Nephron (organoid): ENCODE data around the gene TSKU.
A peak's percentile ranks its signal among the peaks of the same experiment; 100 is the strongest.

Experiments used
- H3K27ac Mint-ChIP-seq, 3 experiments: 2 replicates each; pipeline ENCODE4 v1.8.0; 2020; ENCODE audit warnings: mixed read lengths in 3 of 3, mild to moderate bottlenecking in 2 of 3, moderate library complexity in 1 of 3
- H3K27me3 Mint-ChIP-seq: 2 replicates; pipeline ENCODE4 v1.8.0; 2021; ENCODE audit warnings: low read depth, mild to moderate bottlenecking, moderate library complexity, mixed read lengths
- H3K36me3 Mint-ChIP-seq: 2 replicates; pipeline ENCODE4 v1.8.0; 2020; ENCODE audit warnings: low read depth, mixed read lengths
- H3K4me1 Mint-ChIP-seq: 2 replicates; pipeline ENCODE4 v1.8.0; 2020; ENCODE audit warnings: mixed read lengths
- H3K4me3 Mint-ChIP-seq, 3 experiments: 2 replicates each; pipeline ENCODE4 v1.8.0; 2020; ENCODE audit warnings: mild to moderate bottlenecking in 3 of 3, mixed read lengths in 3 of 3, moderate library complexity in 2 of 3
- H3K9me3 Mint-ChIP-seq: 2 replicates; pipeline ENCODE4 v1.8.0; 2020; ENCODE audit warnings: mixed read lengths
- TF ChIP-seq, protein P1 (sequence below), 3 experiments: fragments of 200-600 bp; sonication (generic); IDR thresholded peaks; one replicate each; pipeline ENCODE4 v1.5.0; 2021; ENCODE audit warnings: antibody characterized with exemption in 3 of 3; ENCODE audit not compliant: unreplicated experiment in 3 of 3

TSKU gene

GRCh38 chr11:76776472-76776871 is 6.7 kb upstream of the TSKU start:
- Mint-ChIP-seq H3K27me3 (no peaks in the 10 kb centered on the region), H3K9me3 (peaks cover 16% of the 10 kb centered on the region), H3K36me3 (peaks cover 21% of the 10 kb centered on the region), H3K27ac (no peak overlapping the region), H3K4me3 (no peak overlapping the region), H3K4me1 (peaks cover 46% of the 10 kb centered on the region)
- TF ChIP-seq, protein P1, sequence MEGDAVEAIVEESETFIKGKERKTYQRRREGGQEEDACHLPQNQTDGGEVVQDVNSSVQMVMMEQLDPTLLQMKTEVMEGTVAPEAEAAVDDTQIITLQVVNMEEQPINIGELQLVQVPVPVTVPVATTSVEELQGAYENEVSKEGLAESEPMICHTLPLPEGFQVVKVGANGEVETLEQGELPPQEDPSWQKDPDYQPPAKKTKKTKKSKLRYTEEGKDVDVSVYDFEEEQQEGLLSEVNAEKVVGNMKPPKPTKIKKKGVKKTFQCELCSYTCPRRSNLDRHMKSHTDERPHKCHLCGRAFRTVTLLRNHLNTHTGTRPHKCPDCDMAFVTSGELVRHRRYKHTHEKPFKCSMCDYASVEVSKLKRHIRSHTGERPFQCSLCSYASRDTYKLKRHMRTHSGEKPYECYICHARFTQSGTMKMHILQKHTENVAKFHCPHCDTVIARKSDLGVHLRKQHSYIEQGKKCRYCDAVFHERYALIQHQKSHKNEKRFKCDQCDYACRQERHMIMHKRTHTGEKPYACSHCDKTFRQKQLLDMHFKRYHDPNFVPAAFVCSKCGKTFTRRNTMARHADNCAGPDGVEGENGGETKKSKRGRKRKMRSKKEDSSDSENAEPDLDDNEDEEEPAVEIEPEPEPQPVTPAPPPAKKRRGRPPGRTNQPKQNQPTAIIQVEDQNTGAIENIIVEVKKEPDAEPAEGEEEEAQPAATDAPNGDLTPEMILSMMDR (IDR thresholded peaks at IDR 0.05; ENCODE audit: unreplicated experiment in 3 of 3), result no peak

GRCh38 chr11:76777305-76777704 is 5.9 kb upstream of the TSKU start:
- Mint-ChIP-seq H3K9me3 (peaks cover 16% of the 10 kb centered on the region), H3K36me3 (peaks cover 21% of the 10 kb centered on the region), H3K27ac (no peak overlapping the region), H3K4me3 (no peak overlapping the region), H3K27me3 (no peaks in the 10 kb centered on the region), H3K4me1 (peaks cover 44% of the 10 kb centered on the region)
- TF ChIP-seq, protein P1 (IDR thresholded peaks at IDR 0.05; ENCODE audit: unreplicated experiment in 3 of 3), result no peak

DNA sequence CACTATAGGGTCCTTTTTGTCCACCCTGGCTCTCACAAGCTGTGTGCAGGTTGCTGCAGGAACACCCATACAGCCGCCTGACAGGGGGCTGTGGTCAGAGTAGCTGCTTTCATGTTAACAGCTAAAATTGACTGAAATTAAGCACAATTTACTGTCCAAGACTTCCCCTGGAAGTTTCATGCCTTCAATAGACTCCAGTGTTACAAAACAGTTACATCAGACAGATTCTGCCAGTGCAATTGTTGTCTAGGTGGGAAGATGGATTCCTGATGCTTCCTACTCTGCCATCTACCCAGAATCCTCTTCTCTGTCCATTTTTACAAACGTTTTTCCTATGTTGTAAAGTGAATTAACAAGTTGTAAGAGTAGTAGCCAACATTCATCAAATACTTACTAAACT is 5.3 kb upstream of the TSKU start:
- Mint-ChIP-seq H3K4me3 (no peak overlapping the region), H3K9me3 (peaks cover 16% of the 10 kb centered on the region), H3K27ac (peak overlapping the region in 1 of 3 experiments; percentile 74), H3K27me3 (no peaks in the 10 kb centered on the region), H3K36me3 (peaks cover 21% of the 10 kb centered on the region), H3K4me1 (peaks cover 43% of the 10 kb centered on the region)
- TF ChIP-seq, protein P1 (IDR thresholded peaks at IDR 0.05; ENCODE audit: unreplicated experiment in 3 of 3), result no peak

GRCh38 chr11:76778874-76779273 is 4.3 kb upstream of the TSKU start:
- Mint-ChIP-seq H3K4me1 (peaks cover 45% of the 10 kb centered on the region), H3K36me3 (peaks cover 21% of the 10 kb centered on the region), H3K4me3 (peak overlapping the region in 1 of 3 experiments; percentile 58), H3K9me3 (peaks cover 16% of the 10 kb centered on the region), H3K27me3 (no peaks in the 10 kb centered on the region), H3K27ac (peak overlapping the region; percentile 41 to 74 (median 46))
- TF ChIP-seq, protein P1 (IDR thresholded peaks at IDR 0.05; ENCODE audit: unreplicated experiment in 3 of 3), result no peak

DNA sequence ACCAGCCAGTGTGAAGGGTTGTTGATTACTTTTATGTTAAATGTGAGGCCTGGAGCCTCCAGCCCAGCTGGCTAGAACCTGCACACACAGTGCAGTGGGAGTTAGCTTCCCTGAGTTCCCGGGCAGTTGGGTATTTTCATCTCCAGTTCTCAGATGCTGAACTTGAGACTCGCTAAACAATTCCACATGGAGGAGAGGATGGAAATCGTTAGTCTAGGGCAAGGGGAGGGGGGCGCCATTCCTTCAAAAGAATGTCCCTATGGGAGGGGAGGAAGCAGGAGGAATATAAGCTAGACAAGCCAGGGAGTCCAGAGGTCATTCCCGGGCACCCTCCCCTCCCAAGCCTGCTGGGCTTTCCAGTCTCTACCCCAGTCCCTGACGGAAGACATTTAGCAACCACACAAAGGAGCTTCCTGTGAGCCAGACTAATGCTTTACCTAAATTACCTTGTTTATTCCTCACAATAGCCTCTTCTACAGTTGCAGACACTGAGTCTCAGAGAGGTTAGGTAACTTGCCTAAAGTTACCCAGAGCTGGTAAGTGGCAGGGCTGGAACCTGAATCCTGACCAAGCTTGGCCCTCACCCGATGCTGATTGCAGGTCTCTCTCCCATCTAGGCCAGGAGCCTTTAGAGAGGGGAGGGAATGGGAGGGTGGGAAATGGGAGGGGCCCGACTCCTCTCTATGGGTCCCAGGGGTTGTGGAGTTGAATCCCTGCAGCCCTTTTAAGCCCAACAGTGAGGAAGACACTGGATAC is 1.9 kb upstream of the TSKU start:
- H3K36me3 Mint-ChIP-seq, result peaks cover 22% of the 10 kb centered on the region
- peaks cover 53% of the 10 kb centered on the region for H3K4me1 Mint-ChIP-seq
- peak overlapping the region; percentile 84 to 97 (median 85) for H3K27ac Mint-ChIP-seq
- TF ChIP-seq, protein P1 (IDR thresholded peaks at IDR 0.05; ENCODE audit: unreplicated experiment in 3 of 3), result no peak
- H3K9me3 Mint-ChIP-seq, result peaks cover 16% of the 10 kb centered on the region
- H3K4me3 Mint-ChIP-seq, result peak overlapping the region; percentile 84 to 90 (median 88)
- no peaks in the 10 kb centered on the region for H3K27me3 Mint-ChIP-seq
